GM21825 (cell line): ENCODE measurements around the gene MAP2.
A peak's percentile ranks its signal among the peaks of the same experiment; 100 is the strongest.

Experiments
- ATAC-seq: cut with Tn5 transposase; IDR thresholded peaks from one replicate; pipeline ENCODE4 v1.9.1; 2021; ENCODE audit warnings: mild to moderate bottlenecking, moderate library complexity; ENCODE audit not compliant: unreplicated experiment

MAP2 gene

DNA sequence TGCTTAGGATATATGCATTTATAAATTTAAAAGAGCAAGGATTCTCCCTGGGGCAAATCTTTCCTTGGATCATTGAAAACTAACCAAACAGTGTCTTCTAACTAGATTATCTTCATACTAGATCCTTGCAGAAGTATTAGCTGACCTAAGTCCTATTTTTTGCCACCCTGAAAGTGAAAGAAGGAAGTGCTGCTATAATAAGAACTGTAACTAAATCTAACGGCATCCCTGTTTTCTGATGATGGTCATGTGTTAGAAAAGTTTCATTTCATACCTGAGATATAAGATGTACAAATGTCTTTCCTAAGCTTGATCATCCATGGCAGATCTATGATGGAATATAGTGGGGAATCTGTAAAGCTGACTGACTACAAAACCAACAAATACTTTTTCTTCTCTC, 102.7 kb downstream of the MAP2 start:
- ATAC-seq: peak; percentile 56

DNA sequence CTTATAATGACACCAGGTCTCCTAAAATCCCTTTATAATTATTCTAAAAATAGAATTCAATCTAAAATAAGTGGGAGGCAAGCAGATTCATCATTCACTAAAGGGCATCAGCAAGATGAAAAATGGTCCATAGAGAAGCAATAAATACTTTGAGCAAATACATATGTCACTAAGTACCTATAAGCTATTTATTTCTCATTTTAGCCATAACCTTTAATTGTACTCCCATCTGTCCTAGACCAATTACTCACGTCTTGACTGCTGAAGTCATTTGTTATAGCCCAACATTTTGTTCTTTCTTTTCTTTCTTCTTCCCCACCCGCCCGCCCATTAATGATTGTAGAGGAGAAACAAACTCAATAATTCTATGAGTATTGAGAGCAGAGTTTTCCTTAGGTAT, 105.7 kb downstream of the MAP2 start:
- no peak for ATAC-seq

DNA sequence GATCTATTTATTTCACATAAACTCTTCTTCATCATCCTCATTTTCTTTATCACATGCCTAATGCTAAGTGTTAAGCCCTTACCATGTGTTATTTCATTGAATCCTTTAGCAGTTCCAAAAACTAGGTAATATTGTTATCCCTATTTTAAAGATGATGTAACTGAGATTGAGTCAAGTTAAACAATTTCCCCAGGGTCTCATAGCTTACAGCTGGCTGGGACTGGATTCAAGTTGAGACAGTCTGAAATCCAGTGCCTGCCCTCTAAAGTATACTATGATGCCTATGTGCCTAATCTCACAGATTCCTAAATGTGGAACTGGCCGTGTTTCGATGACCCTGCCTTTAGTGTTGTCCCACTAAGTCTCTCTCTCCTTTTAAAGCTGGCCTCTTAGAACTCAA, 108.5 kb downstream of the MAP2 start:
- ATAC-seq: no peak

DNA sequence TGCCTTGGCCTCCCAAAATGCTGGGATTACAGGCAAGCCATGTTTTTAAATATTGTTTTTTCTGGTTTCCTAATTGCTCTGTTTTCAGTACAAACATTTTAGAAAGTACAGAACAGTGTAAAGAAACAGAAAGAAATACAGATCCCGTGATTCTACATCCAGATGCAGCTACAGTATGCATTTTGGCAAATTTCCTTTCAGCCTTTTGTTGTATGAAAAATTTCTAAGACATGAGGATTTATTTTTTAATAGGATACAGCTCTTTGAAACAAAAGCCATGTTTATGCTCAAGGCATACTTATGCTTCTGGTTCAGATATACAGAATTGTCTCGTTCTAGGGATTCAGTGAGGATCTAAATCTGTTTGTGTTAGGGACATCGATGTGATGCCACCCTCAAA, 109.5 kb downstream of the MAP2 start:
- no peak for ATAC-seq

DNA sequence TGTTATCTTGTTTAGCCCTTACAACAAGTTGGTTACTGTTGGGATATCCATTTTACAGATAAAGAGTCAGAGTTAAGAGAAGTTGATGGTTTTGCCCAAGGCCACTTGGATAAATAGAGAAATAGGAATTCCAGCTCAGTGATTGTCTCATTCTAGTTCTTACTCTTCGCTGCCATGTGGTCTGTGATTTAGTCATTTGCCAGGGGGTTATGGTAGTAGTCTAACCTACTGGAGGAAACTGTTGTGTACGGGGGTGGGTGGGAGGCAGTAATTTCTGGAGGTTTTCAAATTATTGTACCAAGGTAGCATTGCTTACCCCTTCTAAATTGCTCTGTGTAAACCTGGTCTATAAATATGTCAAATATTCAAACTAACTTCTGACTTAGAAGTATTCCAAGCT, 110.4 kb downstream of the MAP2 start:
- peak; percentile 67 for ATAC-seq

DNA sequence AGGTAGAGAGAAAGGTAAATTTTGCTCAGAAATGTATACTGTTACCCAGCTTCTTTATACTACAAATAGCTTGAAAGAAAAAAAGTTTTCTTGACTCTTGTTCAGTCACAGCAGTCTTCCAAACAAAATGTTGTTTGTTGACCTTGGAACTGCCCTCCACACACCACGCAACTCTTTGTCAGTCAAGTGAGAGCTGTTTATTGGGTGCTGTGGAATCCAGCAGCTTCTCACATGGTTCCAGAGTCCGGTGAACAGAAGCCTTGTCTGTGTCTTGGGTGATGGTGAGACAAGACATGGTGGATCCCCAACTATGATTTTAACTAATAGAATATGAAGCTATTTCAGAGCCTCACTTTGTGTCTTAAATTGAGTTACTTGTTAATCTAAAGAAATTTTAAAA, 112.5 kb downstream of the MAP2 start:
- ATAC-seq: no peak

DNA sequence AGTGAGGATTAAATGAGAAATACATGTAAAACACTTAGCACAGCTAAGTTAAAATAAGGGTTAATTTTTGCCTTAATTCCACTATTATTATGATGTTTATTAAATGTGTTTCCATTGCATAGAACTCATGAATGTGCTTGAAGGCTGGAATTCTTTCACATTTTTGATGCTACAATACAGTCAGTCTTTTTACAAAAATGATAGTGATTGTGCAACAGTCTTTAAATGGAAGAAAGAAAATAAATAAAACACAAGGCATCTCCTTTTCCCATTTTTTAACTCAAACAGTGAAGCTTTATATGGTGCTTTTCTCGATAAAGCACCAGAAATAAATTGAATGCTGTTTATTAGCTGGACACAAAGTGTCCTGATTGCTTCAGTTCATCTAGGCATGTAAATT, 123.9 kb downstream of the MAP2 start:
- ATAC-seq: no peak

DNA sequence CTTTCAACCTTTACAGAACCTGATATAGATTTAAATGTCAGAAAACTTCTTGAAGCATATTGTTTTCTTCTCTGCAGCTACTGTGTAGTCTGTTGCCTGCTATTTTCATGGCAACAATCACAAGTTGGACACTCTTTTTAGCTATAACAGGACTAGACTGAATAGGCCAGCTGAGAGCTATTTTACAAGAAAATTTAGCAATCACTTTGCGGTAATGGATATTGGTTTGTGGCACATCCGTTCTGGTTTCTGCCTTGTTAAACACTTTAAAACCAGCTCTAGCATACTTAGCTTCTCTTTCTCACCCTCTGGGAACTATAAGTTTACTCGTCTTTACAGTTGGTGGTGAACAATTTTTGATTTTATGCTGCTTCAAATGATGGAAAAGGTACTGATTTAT, 125.7 kb downstream of the MAP2 start:
- ATAC-seq: no peak

DNA sequence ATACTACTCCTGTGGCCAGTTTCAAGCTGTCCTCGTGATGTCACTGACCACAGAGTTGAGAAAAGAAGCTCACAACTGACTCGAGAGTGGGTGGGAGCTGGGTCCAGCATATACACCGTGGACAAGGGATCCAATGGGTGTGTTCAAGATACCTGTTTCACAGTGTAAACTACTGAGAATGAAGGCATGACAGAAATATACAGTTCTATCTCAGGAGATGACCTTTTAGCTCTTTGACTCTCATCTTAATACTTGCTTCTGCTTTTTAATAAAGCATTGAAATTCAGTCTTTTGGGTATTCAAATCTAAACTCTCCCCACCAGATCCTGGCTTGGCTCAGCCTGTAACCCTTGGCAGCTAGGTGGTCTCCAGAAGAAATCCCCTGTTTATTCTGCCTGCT, 130.1 kb downstream of the MAP2 start:
- ATAC-seq: no peak

DNA sequence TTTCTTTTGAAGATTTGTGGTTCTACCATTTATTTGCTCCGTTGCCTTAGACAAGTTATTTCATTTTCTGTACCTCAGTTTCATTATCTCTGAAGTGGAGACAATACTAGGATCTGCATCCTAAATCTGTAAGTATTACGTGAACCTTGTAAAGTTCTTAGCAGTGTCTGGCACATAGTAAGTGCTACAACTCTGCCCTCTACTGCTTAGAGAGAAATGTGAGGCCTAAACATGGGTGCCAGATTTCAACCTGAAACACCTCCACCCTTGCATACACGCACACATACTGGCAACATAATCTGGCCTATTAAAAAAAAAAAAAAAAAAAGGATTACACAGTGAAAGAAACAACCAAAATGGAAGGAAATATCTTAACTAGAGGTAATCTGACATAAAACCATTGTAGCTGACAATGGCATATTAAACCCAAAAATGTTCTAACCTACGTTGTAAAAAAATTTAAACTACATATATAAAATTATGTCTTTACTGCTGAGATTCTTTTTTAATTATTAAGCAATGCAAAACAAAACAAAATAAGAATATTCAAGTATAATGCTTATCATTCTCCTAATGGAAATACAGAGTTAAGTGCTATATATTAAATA, 132.6 kb downstream of the MAP2 start:
- ATAC-seq: peak; percentile 78

DNA sequence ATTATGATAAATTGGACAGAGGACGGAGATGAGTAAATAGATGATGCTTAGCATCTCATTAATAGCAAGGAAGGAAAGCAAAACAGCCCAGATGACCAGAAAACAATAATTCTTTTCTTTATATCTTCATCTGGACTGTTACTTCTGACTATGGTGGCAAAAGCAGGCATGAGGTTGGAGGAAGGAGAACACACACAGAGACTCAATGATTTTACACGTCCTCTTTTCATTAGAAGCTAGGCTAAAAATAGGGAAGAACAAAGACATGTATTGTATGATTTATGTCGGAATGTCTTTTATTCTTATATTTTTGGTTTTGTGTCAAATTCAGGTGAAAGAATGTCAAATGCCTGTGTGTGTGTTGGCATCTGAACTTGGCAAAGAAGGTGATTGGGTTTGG, 137.1 kb downstream of the MAP2 start:
- no peak for ATAC-seq

DNA sequence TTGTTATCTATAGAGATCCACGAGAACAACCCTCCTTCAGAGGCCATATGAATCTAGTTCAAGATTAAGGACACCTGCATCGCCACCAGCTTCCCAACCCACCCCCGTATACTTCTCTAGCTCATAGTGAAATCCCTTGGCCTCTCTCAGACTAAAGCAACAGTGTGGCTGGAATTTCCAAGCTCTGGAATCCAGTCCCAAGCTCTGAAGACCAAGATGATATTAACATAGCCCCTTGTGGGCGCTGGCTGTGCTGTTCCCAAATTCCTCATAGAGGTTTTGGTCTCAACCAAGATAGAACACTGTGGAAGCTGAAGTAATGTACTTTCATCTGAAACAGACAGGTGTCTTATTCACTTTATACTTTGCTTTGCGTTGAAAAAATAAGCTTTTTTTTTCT, 139.6 kb downstream of the MAP2 start:
- ATAC-seq: no peak

DNA sequence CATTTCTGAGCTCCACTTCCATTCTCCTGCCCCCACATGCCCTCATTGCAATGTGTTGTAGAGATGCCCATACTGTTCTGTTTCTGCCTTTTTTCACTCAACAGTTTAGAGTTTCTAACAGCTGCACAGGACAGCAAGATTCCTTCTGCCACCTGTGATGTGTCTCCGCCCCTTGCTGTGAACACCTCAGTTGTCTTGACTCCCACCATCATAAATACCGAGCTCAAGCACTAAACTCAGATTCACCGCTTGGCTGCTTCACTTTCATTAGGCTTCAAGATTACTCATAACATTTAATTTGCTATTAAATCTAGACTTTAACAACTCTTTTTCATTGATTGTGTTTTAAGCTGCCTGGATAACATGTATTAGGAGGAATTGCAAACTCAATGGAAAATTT, 141.0 kb downstream of the MAP2 start:
- ATAC-seq: no peak

DNA sequence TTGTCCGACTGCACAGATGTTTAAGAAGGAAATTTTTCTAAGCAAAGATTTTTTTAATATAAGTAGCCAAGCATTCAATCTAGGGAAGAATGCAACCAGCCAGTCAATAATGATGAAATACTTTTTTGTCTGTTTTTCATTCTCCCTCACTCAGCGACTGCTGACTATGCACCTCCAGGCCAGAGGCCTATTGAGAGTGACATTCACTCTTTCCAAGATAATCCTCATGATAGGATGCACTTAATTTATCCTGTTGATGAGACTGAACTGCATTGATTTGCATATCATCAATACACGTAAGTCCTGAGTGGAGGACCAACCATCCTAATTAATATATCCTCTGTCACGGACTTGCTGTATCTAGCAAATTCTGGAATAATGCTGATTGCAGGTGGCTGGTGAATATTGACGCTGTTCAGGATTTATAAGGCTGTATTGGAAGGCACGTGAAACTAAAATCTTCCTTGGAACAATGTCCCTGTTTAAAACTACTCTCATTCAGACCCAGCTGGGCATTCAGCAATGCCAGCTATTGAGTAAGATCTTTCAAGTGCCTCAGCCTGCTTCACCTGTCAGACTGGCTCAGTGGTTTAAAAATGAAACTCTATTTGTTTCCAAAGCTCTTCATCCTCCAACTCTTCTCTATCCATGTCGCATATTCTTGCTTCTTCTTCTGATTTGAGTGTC, 142.2 kb downstream of the MAP2 start:
- no peak for ATAC-seq

DNA sequence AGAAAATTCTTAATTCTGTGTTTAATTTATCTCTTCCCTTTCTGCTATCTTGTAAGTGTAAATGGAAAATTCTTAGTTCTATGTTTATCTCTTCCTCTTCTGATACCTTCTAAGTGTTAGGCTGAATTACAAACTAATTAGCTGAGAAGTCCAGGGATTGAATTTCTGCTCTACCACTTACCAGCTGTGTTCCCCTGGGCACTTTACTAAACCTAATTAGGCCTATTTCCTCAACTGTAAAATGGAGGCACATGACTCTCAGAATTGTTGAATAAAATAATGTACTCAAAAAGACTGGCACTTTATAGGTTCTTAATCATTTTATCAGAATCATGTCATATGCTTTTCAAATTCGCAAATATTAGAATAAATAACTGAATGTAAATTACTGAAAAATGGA, 146.3 kb downstream of the MAP2 start:
- ATAC-seq: no peak

DNA sequence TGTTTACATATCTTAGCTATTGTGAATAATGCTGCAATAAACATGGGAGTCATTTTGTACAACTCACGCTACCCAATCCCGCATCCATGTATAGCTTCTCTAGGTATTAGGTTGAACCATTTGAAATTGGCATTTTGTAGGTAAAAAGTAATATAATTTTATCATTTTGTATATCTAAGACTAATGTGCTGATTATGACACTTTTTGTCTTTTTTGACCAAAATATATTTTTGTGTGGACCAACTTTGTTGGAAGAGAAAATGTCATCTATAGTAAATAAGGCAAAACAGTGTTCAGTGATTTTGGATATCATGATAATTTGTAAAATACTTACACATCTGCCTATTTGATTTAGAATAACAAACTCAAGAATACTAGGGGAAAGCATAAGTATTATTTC, 150.7 kb downstream of the MAP2 start:
- no peak for ATAC-seq

DNA sequence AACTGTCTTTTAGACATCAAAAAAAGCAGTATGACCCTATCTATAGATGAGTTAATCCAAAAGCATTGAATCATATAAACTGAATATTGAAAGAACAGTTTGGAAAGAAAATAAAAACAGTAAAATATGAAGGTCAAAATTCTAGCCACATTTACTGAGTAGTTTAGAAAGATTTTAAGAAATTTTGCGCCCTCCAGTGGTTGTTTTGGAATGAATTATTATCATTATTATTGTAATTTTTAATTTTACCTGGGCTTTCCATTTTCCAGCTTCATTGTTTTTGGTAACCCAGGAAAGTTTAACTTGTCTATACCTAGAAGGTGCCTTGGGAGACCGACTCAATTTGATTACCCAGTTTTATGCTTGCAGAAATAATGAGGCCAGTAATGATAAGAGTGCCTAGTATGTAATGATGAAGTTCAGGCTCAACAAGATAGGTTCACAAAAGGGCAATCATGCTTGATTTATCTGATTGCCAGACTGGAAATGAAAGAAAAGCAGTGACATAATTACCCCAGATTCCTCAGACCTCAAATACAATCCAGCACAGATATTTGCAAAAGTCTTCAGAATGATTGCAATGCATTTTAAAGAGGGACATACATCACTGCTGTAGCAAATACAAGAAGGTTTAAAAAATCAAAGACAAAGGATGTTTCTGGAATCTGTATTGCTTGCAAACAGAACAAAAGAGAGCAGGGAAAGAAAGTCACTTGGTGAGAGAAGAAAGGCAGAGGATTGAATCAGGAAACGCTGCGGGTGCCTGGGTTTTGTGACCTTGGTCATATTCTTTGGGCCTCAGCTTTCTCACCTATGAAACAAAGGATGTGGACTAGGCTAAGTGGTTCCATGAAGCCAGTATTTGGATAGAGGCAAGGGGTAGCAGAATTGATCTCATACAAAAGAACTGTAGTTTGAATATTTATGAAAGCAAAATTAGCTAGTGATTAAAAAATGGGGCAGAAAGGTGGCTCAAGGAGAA, 153.8 kb downstream of the MAP2 start:
- no peak for ATAC-seq

DNA sequence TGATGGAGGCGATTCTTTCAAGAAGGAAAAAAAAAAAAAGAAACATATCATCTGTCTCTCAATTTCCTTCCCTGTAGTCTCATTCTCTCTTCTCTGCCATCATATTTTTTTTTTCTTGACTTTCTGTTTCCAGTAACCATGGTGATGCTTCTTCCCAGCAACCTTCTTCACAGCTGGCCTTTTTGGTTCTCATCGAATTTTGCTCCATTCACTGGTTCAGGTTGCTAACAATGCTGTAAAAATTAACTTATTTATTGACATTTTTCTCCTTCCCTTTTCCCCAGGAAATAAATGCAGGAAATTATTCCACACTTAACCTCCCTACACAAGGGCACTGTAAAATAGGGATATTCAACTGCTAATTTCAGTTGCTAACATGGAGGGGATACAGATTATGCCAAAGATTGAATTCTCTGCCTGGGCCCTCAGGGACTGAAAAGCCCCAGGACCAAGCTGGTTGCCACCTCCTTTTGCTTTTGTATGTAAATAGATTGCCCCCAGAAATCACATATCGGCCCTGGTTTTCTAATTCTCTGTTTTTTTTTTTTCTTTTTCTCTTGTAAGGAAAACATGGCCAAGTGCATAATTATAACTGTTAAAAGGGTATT, 154.7 kb downstream of the MAP2 start:
- no peak for ATAC-seq

DNA sequence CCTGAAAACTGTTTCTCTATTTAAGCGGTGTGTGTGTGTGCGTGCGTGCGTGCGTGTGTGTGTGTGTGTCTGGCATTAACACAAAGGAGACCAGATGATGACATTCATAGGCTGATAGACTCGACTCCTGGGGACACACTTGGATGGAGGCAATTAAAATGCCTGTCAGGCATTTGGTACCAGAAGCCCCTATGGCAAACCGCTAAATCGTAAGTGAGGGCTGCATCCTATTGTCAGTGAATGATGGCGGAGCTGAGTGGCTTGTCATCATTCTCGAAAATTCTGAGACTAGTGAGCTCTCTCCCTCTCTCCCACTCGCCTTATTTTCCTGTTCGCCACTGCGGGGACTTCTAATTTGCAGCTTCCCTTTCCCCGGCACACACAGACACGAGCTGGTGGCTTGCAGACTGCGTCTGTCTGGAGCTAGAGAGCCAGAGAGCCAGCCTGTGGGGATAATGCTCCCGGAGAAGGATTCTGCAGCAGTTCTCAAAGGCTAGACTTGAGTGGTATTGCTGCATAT, 155.4 kb downstream of the MAP2 start:
- no peak for ATAC-seq

DNA sequence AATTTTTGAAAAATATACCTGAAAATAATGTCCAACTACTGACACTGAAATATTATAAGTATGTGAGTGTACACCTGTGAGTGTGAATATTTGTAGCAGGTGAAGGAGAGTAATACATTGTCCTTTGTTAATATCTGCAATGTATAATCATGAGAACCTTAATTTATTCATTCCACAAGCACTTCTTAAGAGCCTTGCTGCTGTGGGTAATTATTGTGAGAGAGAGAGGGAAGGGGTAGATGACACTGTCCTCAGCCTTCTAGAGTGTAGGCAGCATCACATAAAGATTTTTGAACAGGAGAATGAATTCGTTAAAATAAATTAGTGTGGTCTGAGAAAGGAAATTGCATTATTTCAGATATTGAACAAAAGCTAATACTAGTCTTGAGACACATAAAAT, 157.2 kb downstream of the MAP2 start:
- no peak for ATAC-seq

DNA sequence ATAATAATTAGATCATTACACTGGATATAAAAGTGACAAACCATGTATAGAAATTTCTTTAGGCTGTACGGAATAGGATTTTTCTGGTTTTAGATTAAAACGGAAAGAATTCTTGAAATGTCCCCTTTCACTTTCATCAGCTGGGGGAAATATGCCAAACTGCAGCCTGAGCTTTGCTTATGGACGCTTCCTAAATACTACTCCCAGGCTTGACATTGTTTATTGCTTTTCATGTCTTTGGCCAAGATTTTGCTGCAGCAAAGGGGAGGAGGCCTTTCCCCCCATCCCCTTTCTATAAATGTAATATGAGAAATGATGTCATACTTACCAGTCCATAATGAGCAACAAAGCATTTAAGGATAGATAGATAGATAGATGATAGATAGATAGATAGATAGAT, 158.4 kb downstream of the MAP2 start:
- ATAC-seq: no peak
